ENCODE results near the gene PXT1. TPM values are rescaled to one million over a fixed set of nuclear protein-coding genes. Genes with fewer than 3 reads are reported as not detected.

PXT1 gene
- total and polyA plus RNA-seq, 4 donors = not detected

- Histone ChIP-seq H3K27ac (ENCODE audit: low read depth in 1 of 2, low read length in 2 of 2) (no peak overlapping the region), H3K4me3 (ENCODE audit: low read depth in 1 of 3, low read length in 3 of 3) (no peak overlapping the region), H3K9ac (ENCODE audit: low read depth in 1 of 2, low read length in 2 of 2) (no peak overlapping the region), H3K4me1 (ENCODE audit: control insufficient read depth in 4 of 4, insufficient read depth in 4 of 4, low read length in 3 of 4) (peaks cover 0 to 10% (median 3%) of the 10 kb centered on the region in 4 donors), H3K9me3 (ENCODE audit: control insufficient read depth in 4 of 4, low read length in 3 of 4) (no peaks in the 10 kb centered on the region), H3K27me3 (ENCODE audit: control insufficient read depth in 4 of 4, insufficient read depth in 4 of 4, low read length in 3 of 4) (no peaks in the 10 kb centered on the region), H3K36me3 (ENCODE audit: control insufficient read depth in 4 of 4, insufficient read depth in 3 of 4, low read depth in 1 of 4, low read length in 3 of 4) (no peaks in the 10 kb centered on the region)
- DNase-seq (ENCODE audit: low spot score) = no peak
- TF ChIP-seq CTCF (IDR thresholded peaks at IDR 0.05; ENCODE audit: low read depth, low read length, missing input control) = no peak
- TF ChIP-seq ZBTB33 (IDR thresholded peaks at IDR 0.05) = no peak
- TF ChIP-seq NR2F2 (IDR thresholded peaks at IDR 0.05) = no peak
- no peak for TF ChIP-seq RAD21 (IDR thresholded peaks at IDR 0.05)
- TF ChIP-seq TAF1 (conservative IDR thresholded peaks at IDR 0.05) = no peak
- TF ChIP-seq, protein P1, sequence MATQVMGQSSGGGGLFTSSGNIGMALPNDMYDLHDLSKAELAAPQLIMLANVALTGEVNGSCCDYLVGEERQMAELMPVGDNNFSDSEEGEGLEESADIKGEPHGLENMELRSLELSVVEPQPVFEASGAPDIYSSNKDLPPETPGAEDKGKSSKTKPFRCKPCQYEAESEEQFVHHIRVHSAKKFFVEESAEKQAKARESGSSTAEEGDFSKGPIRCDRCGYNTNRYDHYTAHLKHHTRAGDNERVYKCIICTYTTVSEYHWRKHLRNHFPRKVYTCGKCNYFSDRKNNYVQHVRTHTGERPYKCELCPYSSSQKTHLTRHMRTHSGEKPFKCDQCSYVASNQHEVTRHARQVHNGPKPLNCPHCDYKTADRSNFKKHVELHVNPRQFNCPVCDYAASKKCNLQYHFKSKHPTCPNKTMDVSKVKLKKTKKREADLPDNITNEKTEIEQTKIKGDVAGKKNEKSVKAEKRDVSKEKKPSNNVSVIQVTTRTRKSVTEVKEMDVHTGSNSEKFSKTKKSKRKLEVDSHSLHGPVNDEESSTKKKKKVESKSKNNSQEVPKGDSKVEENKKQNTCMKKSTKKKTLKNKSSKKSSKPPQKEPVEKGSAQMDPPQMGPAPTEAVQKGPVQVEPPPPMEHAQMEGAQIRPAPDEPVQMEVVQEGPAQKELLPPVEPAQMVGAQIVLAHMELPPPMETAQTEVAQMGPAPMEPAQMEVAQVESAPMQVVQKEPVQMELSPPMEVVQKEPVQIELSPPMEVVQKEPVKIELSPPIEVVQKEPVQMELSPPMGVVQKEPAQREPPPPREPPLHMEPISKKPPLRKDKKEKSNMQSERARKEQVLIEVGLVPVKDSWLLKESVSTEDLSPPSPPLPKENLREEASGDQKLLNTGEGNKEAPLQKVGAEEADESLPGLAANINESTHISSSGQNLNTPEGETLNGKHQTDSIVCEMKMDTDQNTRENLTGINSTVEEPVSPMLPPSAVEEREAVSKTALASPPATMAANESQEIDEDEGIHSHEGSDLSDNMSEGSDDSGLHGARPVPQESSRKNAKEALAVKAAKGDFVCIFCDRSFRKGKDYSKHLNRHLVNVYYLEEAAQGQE (IDR thresholded peaks at IDR 0.05) = no peak
- TF ChIP-seq, protein P2, sequence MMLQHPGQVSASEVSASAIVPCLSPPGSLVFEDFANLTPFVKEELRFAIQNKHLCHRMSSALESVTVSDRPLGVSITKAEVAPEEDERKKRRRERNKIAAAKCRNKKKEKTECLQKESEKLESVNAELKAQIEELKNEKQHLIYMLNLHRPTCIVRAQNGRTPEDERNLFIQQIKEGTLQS (IDR thresholded peaks at IDR 0.05) = no peak
- no peak for TF ChIP-seq SP1 (IDR thresholded peaks at IDR 0.05)
- WGBS = 96% methylated on average over 3 of the region's 3 CpGs
Observed at GRCh38 chr6:36426622-36427021, 16.0 kb downstream of the PXT1 start.

DNA sequence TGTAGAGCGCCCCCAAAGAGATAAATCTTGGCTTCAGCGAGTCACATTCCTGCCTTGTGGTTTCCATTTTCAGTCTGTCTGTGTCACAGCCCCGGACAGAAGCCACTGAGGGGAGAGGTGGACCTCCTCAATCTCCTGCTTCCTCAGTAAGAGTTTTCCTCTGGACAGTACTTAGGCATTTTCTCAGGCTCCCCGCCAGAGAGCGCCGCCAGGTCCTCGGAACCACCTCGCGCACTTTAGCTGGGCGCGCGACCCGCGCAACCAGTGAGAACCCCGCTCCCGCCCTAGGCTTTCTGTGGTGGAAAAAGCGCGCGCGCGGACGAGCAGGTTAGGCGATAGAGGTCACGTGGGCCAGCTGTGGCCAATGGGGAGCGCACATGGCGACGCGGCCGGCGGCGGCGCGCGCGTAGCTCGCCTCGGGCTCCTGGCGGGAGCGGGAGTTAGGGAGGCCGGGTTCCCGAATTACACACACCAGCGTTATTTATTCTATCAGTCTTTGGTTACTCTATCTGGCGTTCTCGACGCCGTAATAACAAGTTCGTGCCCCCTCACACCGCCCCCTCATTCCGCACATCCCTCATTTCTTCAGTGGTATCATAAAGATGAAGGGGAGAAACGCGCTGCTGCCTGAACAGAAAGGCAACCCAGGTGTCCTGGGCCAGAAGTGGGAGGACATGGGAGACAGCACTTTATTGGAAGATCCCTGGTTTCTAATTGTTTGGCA is 19.4 kb downstream of the PXT1 start:
- peak overlapping the region; percentile 71 to 76 for H3K9ac ChIP-seq (ENCODE audit: low read depth in 1 of 2, low read length in 2 of 2)
- H3K4me3 ChIP-seq (ENCODE audit: low read depth in 1 of 3, low read length in 3 of 3) = peak overlapping the region; percentile 56 to 85 (median 64)
- H3K9me3 ChIP-seq (ENCODE audit: control insufficient read depth in 4 of 4, low read length in 3 of 4) = no peaks in the 10 kb centered on the region
- under 1% methylated on average over 51 of the region's 51 CpGs for WGBS
- H3K27ac ChIP-seq (ENCODE audit: low read depth in 1 of 2, low read length in 2 of 2) = peak overlapping the region; percentile 61 to 79
- no peaks in the 10 kb centered on the region for H3K36me3 ChIP-seq (ENCODE audit: control insufficient read depth in 4 of 4, insufficient read depth in 3 of 4, low read depth in 1 of 4, low read length in 3 of 4)
- H3K27me3 ChIP-seq (ENCODE audit: control insufficient read depth in 4 of 4, insufficient read depth in 4 of 4, low read length in 3 of 4) = no peaks in the 10 kb centered on the region
- DNase-seq (ENCODE audit: low spot score) = peak; percentile 97
- peaks cover 0 to 10% (median 3%) of the 10 kb centered on the region in 4 donors for H3K4me1 ChIP-seq (ENCODE audit: control insufficient read depth in 4 of 4, insufficient read depth in 4 of 4, low read length in 3 of 4)
- TF ChIP-seq HNF4A (conservative IDR thresholded peaks at IDR 0.05) (no peak), FOXA2 (IDR thresholded peaks at IDR 0.05) (no peak), ZBTB33 (IDR thresholded peaks at IDR 0.05) (no peak), CTCF (IDR thresholded peaks at IDR 0.05; ENCODE audit: low read depth, low read length, missing input control) (peak; percentile 65), JUND (IDR thresholded peaks at IDR 0.05) (peak in 1 of 2 donors; percentile 50), TAF1 (conservative IDR thresholded peaks at IDR 0.05) (peak; percentile 34), GABPA (IDR thresholded peaks at IDR 0.05 in 1 of 2, conservative IDR thresholded peaks at IDR 0.05 in 1 of 2) (no peak)
- TF ChIP-seq, protein P2 (IDR thresholded peaks at IDR 0.05) = no peak
- TF ChIP-seq, protein P1 (IDR thresholded peaks at IDR 0.05) = peak; percentile 59
